Activated CD8-positive, alpha-beta T cell treated with anti-CD3 and anti-CD28 coated beads for 36 hours (primary cell): ENCODE data around the gene JMJD1C. TPM values are rescaled to one million over a fixed set of nuclear protein-coding genes. Genes with fewer than 3 reads are reported as not detected.

ENCODE experiments used
- ATAC-seq: fragments of 200-7000 bp; cut with Tn5 transposase; one replicate; pipeline ENCODE4 v1.10.0; 2021; ENCODE audit warnings: mild to moderate bottlenecking, moderate library complexity
- CTCF ChIA-PET: fragments of 350-600 bp; sonication (Branson Sonifier 250); formaldehyde crosslinking; loops from one replicate; lab custom pipeline; 2021; ENCODE audit warnings: antibody characterized with exemption; lab: Charles Lee
- POLR2A ChIA-PET: fragments of 350-600 bp; sonication (Branson Sonifier 250); formaldehyde crosslinking; loops from one replicate; lab custom pipeline; 2021; ENCODE audit warnings: antibody characterized with exemption; lab: Charles Lee
- DNase-seq: peaks from one replicate; pipeline ENCODE4 v3.0.0-alpha.2; 2020
- H3K27ac Mint-ChIP-seq: one replicate; pipeline ENCODE4 v1.8.0; 2021; ENCODE audit warnings: mild to moderate bottlenecking, mixed read lengths
- H3K27me3 Mint-ChIP-seq: one replicate; pipeline ENCODE4 v1.8.0; 2021; ENCODE audit warnings: mixed read lengths
- H3K36me3 Mint-ChIP-seq: one replicate; pipeline ENCODE4 v1.8.0; 2021; ENCODE audit warnings: low read depth, mixed read lengths
- H3K4me1 Mint-ChIP-seq: one replicate; pipeline ENCODE4 v1.8.0; 2021; ENCODE audit warnings: low read depth, mixed read lengths
- H3K4me3 Mint-ChIP-seq: one replicate; pipeline ENCODE4 v1.8.0; 2021; ENCODE audit warnings: mild to moderate bottlenecking, moderate library complexity, mixed read lengths
- H3K9me3 Mint-ChIP-seq: one replicate; pipeline ENCODE4 v1.8.0; 2021; ENCODE audit warnings: mixed read lengths
- intact Hi-C: fragments of 100-400 bp; cut with micrococcal nuclease; formaldehyde crosslinking; loops from one replicate; pipeline ENCODE4 v1.10.0; 2022
- total RNA-seq, 2 experiments: library from RNA; stranded (reverse); gene quantifications; one replicate each; pipeline ENCODE4 v1.2.3, GENCODE V29; 2021
- TF ChIP-seq, protein P1 (sequence below): fragments of 200-600 bp; IDR thresholded peaks from one replicate; pipeline ENCODE4 v1.8.0; 2022; ENCODE audit warnings: antibody characterized with exemption, mild to moderate bottlenecking

Gene JMJD1C
- total RNA-seq, 2 experiments from 2014 or later = 45.2 to 48.1 TPM

DNA sequence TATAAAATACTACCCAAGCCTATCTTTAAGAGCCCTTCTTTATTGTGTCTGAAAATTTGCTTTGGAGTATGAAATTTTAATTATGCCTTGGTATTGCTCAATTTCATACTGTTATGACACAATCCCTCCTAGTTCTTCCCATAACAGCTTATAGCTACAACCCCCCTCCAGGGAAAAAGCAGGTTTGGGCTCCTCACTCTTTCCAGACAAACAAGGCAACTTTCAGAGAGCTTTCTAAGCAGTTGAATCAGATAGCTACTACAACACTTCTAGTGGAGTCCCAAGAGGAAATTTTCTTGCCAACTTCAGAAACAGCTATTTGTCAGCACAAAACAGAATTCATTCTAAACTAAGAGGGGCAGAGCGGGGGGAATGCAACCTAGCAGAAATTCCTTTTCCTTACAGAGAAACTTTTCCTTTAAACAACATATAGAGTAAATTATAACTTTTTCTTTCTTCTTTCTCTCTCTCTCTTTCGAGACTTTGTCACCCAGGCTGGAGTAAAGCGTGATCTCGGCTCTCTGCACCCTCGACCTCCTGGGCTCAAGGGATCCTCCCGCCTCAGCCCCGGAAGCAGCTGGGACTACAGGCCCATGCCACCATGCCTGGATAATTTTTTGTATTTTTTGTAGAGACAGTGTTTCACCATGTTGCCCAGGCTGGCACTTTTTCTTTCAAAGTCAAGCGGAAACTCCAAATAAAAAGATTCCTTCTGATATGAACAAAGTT, 26.0 kb upstream of the JMJD1C start:
- intact Hi-C loops = no loop called here
- Mint-ChIP-seq H3K27me3 (no peaks in the 10 kb centered on the region), H3K4me1 (peaks cover 11% of the 10 kb centered on the region), H3K4me3 (no peak overlapping the region), H3K36me3 (peaks cover 14% of the 10 kb centered on the region), H3K27ac (no peak overlapping the region), H3K9me3 (no peaks in the 10 kb centered on the region)
- ChIA-PET POLR2A (interaction anchor here (0.7 kb wide), 2 partner anchors 28 to 290 kb away, joined by 3 to 4 read pairs; no protein-coding TSS in a partner anchor), CTCF (no interaction called here)
- ATAC-seq (no peak), DNase-seq (no peak)
- TF ChIP-seq, protein P1, sequence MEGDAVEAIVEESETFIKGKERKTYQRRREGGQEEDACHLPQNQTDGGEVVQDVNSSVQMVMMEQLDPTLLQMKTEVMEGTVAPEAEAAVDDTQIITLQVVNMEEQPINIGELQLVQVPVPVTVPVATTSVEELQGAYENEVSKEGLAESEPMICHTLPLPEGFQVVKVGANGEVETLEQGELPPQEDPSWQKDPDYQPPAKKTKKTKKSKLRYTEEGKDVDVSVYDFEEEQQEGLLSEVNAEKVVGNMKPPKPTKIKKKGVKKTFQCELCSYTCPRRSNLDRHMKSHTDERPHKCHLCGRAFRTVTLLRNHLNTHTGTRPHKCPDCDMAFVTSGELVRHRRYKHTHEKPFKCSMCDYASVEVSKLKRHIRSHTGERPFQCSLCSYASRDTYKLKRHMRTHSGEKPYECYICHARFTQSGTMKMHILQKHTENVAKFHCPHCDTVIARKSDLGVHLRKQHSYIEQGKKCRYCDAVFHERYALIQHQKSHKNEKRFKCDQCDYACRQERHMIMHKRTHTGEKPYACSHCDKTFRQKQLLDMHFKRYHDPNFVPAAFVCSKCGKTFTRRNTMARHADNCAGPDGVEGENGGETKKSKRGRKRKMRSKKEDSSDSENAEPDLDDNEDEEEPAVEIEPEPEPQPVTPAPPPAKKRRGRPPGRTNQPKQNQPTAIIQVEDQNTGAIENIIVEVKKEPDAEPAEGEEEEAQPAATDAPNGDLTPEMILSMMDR = no peak

DNA sequence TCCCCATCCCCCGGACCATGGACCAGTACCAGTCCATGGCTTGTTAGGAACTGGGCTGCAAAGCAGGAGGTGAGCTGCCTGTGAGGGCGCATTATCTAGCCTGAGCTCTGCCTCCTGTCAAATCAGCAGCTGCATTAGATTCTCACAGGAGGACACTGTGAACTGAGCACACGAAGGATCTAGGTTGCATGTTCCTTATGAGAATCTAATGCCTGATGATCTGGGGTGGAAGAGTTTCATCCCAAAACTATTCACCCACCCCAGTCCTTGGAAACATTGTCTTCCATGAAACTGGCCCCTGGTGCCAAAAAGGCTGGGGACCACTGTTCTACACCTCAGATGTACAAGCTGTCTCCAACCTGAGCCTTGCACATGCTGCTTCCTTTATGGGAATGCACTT, 24.1 kb upstream of the JMJD1C start:
- no peak for ATAC-seq
- H3K9me3 Mint-ChIP-seq = no peaks in the 10 kb centered on the region
- peaks cover 4% of the 10 kb centered on the region for H3K36me3 Mint-ChIP-seq
- no peaks in the 10 kb centered on the region for H3K27me3 Mint-ChIP-seq
- no peak for DNase-seq
- CTCF ChIA-PET = interaction anchor here (1.3 to 1.5 kb wide), 2 partner anchors 15 to 273 kb away, joined by 3 to 4 read pairs; no protein-coding TSS in a partner anchor
- H3K27ac Mint-ChIP-seq = peak overlapping the region; percentile 9
- no peak overlapping the region for H3K4me3 Mint-ChIP-seq
- intact Hi-C loops = no loop called here
- POLR2A ChIA-PET = interaction anchor here (1.1 kb wide), 1 partner anchor 17 kb away, joined by 3 read pairs; no protein-coding TSS in a partner anchor
- TF ChIP-seq, protein P1 = no peak
- H3K4me1 Mint-ChIP-seq = peaks cover 8% of the 10 kb centered on the region

DNA sequence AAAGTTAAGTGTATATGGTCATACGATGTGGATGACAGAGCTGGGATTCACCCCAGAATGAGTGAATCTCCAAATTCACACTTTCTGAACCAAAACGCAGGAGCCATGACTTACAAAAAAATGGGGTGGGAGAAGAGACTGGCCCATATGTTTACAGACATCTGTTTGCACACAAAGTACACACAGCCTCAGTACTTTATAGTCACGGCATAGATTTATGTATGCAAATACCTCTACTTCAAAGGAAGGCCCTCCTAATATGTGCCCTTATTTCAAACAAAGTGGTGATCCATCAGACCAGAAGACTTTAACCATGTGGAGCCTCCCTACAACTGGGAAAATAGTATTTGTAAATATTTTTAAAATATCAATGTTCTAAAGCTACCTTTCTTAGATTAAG, 22.2 kb upstream of the JMJD1C start:
- ChIA-PET POLR2A (no interaction called here), CTCF (interaction anchor here (1.2 kb wide), 2 partner anchors 15 to 30 kb away, joined by 3 to 4 read pairs; no protein-coding TSS in a partner anchor)
- Mint-ChIP-seq H3K27ac (no peak overlapping the region), H3K36me3 (peaks cover 4% of the 10 kb centered on the region), H3K4me3 (no peak overlapping the region), H3K4me1 (peaks cover 11% of the 10 kb centered on the region), H3K27me3 (no peaks in the 10 kb centered on the region), H3K9me3 (no peaks in the 10 kb centered on the region)
- no peak for DNase-seq
- intact Hi-C loops = no loop called here
- TF ChIP-seq, protein P1 = no peak
- no peak for ATAC-seq

DNA sequence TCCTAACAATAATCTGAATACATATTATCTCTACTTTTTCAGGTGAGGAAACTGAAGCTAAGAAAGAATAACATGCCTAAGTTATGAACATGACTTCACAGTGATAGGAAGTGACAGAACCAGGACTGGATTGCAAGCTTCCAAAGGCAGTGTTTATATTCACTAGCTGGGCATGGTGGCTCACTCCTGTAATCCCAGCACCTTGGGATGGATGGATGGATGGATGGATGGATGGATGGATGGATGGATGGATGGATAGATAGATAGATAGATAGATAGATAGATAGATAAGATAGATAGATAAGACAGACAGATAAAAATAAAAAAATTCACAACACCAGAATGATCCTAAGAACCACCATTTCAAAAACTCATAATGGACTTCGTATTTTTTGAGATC, 18.2 kb upstream of the JMJD1C start:
- DNase-seq = no peak
- Mint-ChIP-seq H3K9me3 (no peaks in the 10 kb centered on the region), H3K27me3 (no peaks in the 10 kb centered on the region), H3K27ac (no peak overlapping the region), H3K4me3 (no peak overlapping the region), H3K4me1 (peaks cover 8% of the 10 kb centered on the region), H3K36me3 (no peaks in the 10 kb centered on the region)
- POLR2A ChIA-PET = no interaction called here
- ATAC-seq = no peak
- TF ChIP-seq, protein P1 = no peak
- intact Hi-C loops = no loop called here
- CTCF ChIA-PET = interaction anchor here (1.4 kb wide), 1 partner anchor 317 kb away, joined by 4 read pairs; no protein-coding TSS in a partner anchor

DNA sequence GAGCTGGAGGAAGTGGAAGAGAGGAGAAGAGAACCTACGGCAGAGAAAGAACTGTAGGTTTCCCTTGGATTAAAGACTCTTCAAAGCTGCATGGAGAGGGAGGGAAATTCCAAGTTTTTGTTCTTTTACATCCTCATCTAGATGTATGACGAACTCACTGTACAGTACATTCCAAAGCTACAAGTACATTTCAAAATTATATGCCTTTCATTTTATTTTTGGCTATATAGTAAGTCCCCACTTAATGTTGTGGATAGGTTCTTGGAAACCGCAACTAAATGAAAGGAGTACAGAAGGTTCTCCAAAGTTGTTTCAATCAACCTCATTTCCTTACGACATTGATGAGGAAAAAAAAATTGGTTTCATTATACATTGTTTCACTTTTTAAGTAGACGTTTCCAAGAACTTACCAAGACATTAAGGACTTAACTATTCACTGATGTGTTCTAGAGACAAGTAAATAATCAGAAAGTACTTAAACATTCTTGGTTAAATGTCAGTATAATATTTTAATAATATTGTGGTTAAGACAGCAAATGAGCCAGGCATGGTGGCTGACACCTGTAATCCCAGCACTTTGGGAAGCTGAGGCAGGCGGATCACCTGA, 16.1 kb upstream of the JMJD1C start:
- H3K4me3 Mint-ChIP-seq = no peak overlapping the region
- TF ChIP-seq, protein P1 = no peak
- no peak for DNase-seq
- no peaks in the 10 kb centered on the region for H3K9me3 Mint-ChIP-seq
- H3K27me3 Mint-ChIP-seq = no peaks in the 10 kb centered on the region
- POLR2A ChIA-PET = no interaction called here
- CTCF ChIA-PET = interaction anchor here (1.5 kb wide), 1 partner anchor 238 kb away, joined by 5 read pairs; no protein-coding TSS in a partner anchor
- H3K27ac Mint-ChIP-seq = no peak overlapping the region
- intact Hi-C loops = no loop called here
- peaks cover 11% of the 10 kb centered on the region for H3K4me1 Mint-ChIP-seq
- no peak for ATAC-seq
- H3K36me3 Mint-ChIP-seq = peaks cover 2% of the 10 kb centered on the region
